ENCODE results near the gene CHPT1.

GRCh38 chr12:101768781-101769180 is 71.3 kb downstream of the CHPT1 start:
- no peak for TF ChIP-seq EP300 (IDR thresholded peaks at IDR 0.05)
- no peak for TF ChIP-seq POLR2A (IDR thresholded peaks at IDR 0.05)
- TF ChIP-seq, protein P1, sequence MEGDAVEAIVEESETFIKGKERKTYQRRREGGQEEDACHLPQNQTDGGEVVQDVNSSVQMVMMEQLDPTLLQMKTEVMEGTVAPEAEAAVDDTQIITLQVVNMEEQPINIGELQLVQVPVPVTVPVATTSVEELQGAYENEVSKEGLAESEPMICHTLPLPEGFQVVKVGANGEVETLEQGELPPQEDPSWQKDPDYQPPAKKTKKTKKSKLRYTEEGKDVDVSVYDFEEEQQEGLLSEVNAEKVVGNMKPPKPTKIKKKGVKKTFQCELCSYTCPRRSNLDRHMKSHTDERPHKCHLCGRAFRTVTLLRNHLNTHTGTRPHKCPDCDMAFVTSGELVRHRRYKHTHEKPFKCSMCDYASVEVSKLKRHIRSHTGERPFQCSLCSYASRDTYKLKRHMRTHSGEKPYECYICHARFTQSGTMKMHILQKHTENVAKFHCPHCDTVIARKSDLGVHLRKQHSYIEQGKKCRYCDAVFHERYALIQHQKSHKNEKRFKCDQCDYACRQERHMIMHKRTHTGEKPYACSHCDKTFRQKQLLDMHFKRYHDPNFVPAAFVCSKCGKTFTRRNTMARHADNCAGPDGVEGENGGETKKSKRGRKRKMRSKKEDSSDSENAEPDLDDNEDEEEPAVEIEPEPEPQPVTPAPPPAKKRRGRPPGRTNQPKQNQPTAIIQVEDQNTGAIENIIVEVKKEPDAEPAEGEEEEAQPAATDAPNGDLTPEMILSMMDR (IDR thresholded peaks at IDR 0.05), result no peak
- no peak for TF ChIP-seq POLR2AphosphoS5 (IDR thresholded peaks at IDR 0.05)

All from gastroesophageal sphincter (tissue), 3 donors.